HEK293 (cell line): ENCODE results near the gene DLX5.

Source experiments
- CTCF ChIA-PET: fragments of 350-600 bp; formaldehyde crosslinking; extraction: SDS; loops from one replicate; lab custom pipeline; 2021; ENCODE audit warnings: antibody characterized with exemption; lab: Yijun Ruan, JAX
- POLR2A ChIA-PET: fragments of 300-600 bp; formaldehyde crosslinking; extraction: SDS; loops from one replicate; lab custom pipeline; 2020; ENCODE audit warnings: antibody characterized with exemption, inconsistent platforms; lab: Yijun Ruan, JAX
- H3K27ac ChIP-seq: fragments of 200-500 bp; sonication (Bioruptor generic); 2 replicates; pipeline ENCODE4 v1.5.1; 2014; ENCODE audit warnings: low read depth, low read length, control low read depth, inconsistent platforms; ENCODE audit errors: extremely low read depth
- H3K36me3 ChIP-seq, 2 experiments: fragments of 200-500 bp in 1 of 2; sonication (Bioruptor generic) in 1 of 2; 1 replicate in 1 of 2; 2 replicates in 1 of 2; pipeline ENCODE4 v1.5.1; 2014 to 2017; ENCODE audit warnings: inconsistent platforms in 2 of 2, low read length in 2 of 2; ENCODE audit not compliant: control insufficient read depth in 2 of 2, insufficient read depth in 1 of 2
- H3K4me1 ChIP-seq: fragments of 200-500 bp; sonication (Bioruptor generic); 2 replicates; pipeline ENCODE4 v1.5.1; 2014; ENCODE audit warnings: mild to moderate bottlenecking, low read length, inconsistent platforms; ENCODE audit not compliant: control insufficient read depth, insufficient read depth
- H3K4me3 ChIP-seq: 2 replicates; pipeline ENCODE4 v1.5.1; 2011; ENCODE audit warnings: low read depth, mild to moderate bottlenecking, control low read depth, low read length, moderate library complexity
- H3K9me3 ChIP-seq: fragments of 200-500 bp; sonication (Bioruptor generic); 2 replicates; pipeline ENCODE4 v1.5.1; 2014; ENCODE audit warnings: low read depth, low read length, inconsistent platforms; ENCODE audit not compliant: control insufficient read depth, insufficient read depth
- AEBP2 ChIP-seq: fragments of 450-650 bp; formaldehyde crosslinking; IDR thresholded peaks from 2 replicates; pipeline ENCODE4 v1.5.1; 2016; ENCODE audit warnings: missing biosample characterization, missing genetic modification characterization, borderline replicate concordance
- EGR2 ChIP-seq: fragments of 450-650 bp; formaldehyde crosslinking; IDR thresholded peaks from 2 replicates; pipeline ENCODE4 v1.5.1; 2016; ENCODE audit warnings: low read depth, missing biosample characterization, missing genetic modification characterization
- KLF8 ChIP-seq: fragments of 450-650 bp; formaldehyde crosslinking; IDR thresholded peaks from 2 replicates; pipeline ENCODE4 v1.5.1; 2016; ENCODE audit warnings: missing biosample characterization, missing genetic modification characterization
- SCRT2 ChIP-seq: fragments of 450-650 bp; formaldehyde crosslinking; IDR thresholded peaks from 2 replicates; pipeline ENCODE4 v1.5.1; 2016; ENCODE audit warnings: missing biosample characterization, missing genetic modification characterization
- TSHZ1 ChIP-seq: fragments of 450-650 bp; formaldehyde crosslinking; IDR thresholded peaks from 2 replicates; pipeline ENCODE4 v1.5.1; 2016; ENCODE audit warnings: missing biosample characterization, missing genetic modification characterization, borderline replicate concordance
- ZFHX2 ChIP-seq: fragments of 450-650 bp; formaldehyde crosslinking; conservative IDR thresholded peaks from 2 replicates; pipeline ENCODE4 v1.5.1; 2016; ENCODE audit warnings: missing biosample characterization, missing genetic modification characterization
- ZNF18 ChIP-seq: fragments of 450-650 bp; formaldehyde crosslinking; IDR thresholded peaks from 2 replicates; pipeline ENCODE4 v1.5.1; 2016; ENCODE audit warnings: missing biosample characterization, missing genetic modification characterization
- ZNF2 ChIP-seq: fragments of 450-650 bp; formaldehyde crosslinking; IDR thresholded peaks from 2 replicates; pipeline ENCODE4 v1.5.1; 2016; ENCODE audit warnings: missing biosample characterization, missing genetic modification characterization
- ZNF26 ChIP-seq: fragments of 450-650 bp; formaldehyde crosslinking; IDR thresholded peaks from 2 replicates; pipeline ENCODE4 v1.5.1; 2016; ENCODE audit warnings: missing biosample characterization, missing genetic modification characterization
- ZNF544 ChIP-seq: fragments of 450-650 bp; formaldehyde crosslinking; IDR thresholded peaks from 2 replicates; pipeline ENCODE4 v1.5.0; 2017; ENCODE audit warnings: missing biosample characterization, missing genetic modification characterization
- ZNF549 ChIP-seq: fragments of 450-650 bp; IDR thresholded peaks from 2 replicates; pipeline ENCODE4 v1.5.1; 2018; ENCODE audit warnings: missing biosample characterization, missing genetic modification characterization, mild to moderate bottlenecking, inconsistent platforms, moderate library complexity
- ZNF558 ChIP-seq: fragments of 450-650 bp; formaldehyde crosslinking; IDR thresholded peaks from 2 replicates; pipeline ENCODE4 v1.5.1; 2016; ENCODE audit warnings: missing biosample characterization, missing genetic modification characterization
- ZNF571 ChIP-seq: fragments of 450-650 bp; formaldehyde crosslinking; IDR thresholded peaks from 2 replicates; pipeline ENCODE4 v1.5.0; 2017; ENCODE audit warnings: missing biosample characterization, missing genetic modification characterization
- ZNF580 ChIP-seq: fragments of 450-650 bp; formaldehyde crosslinking; IDR thresholded peaks from 2 replicates; pipeline ENCODE4 v1.5.1; 2016; ENCODE audit warnings: missing biosample characterization, missing genetic modification characterization
- ZNF677 ChIP-seq: fragments of 450-650 bp; IDR thresholded peaks from 2 replicates; pipeline ENCODE4 v1.5.0; 2018; ENCODE audit warnings: missing biosample characterization, mild to moderate bottlenecking, missing genetic modification characterization, moderate library complexity
- ZNF776 ChIP-seq: fragments of 450-650 bp; formaldehyde crosslinking; IDR thresholded peaks from 2 replicates; pipeline ENCODE4 v1.5.0; 2017; ENCODE audit warnings: missing biosample characterization, missing genetic modification characterization, borderline replicate concordance

The DLX5 gene

GRCh38 chr7:97025983-97026714, 1.5 kb upstream of the DLX5 start (continued):
- no peak for TF ChIP-seq AEBP2 (tag by site-specific recombination)
- no peak for TF ChIP-seq ZNF776 (tag by site-specific recombination)
- TF ChIP-seq ZNF580 (tag by site-specific recombination), result no peak
- TF ChIP-seq TSHZ1 (tag by site-specific recombination), result no peak
- TF ChIP-seq KLF8, result no peak
- TF ChIP-seq ZNF544, result no peak
- no peak for TF ChIP-seq ZNF18 (tag by site-specific recombination)
- TF ChIP-seq ZNF677 (tag by site-specific recombination), result no peak
- TF ChIP-seq ZNF26 (tag by site-specific recombination), result no peak

- CTCF ChIA-PET, result no interaction called here
- Histone ChIP-seq H3K4me1 (no peaks in the 10 kb centered on the region; the same call in 1 of the 2 replicates), H3K9me3 (no peaks in the 10 kb centered on the region), H3K4me3 (peak overlapping the region; percentile 90), H3K36me3 (peaks cover 0 to 3% of the 10 kb centered on the region in 2 experiments; a peak in 1 of 3 replicates), H3K27ac (no peak overlapping the region; the same call in 1 of the 2 replicates)
- TF ChIP-seq EGR2 (tag by site-specific recombination), result peak; percentile 22
- no peak for TF ChIP-seq ZNF2
- no peak for TF ChIP-seq ZNF549 (tag by site-specific recombination)
- TF ChIP-seq ZFHX2 (tag by site-specific recombination), result peak; percentile 50
- TF ChIP-seq SCRT2 (tag by site-specific recombination), result 0 out of 2 replicates have a peak, but pooled peaks have one; percentile 6
- no peak for TF ChIP-seq ZNF571
- TF ChIP-seq ZNF558 (tag by site-specific recombination), result no peak
- POLR2A ChIA-PET, result no interaction called here
Observed at GRCh38 chr7:97025130-97025499, 484 bp upstream of the DLX5 start.
